ENCODE measurements around the gene OR2T2.
"Not testable (repeated sequence)": the region's sequence is repeated elsewhere in the genome, so short reads cannot be mapped to it uniquely, and the experiment has no call there.

Gene OR2T2

GRCh38 chr1:248450466-248451145 lies 5.2 kb downstream of the OR2T2 start:
- DNase-seq, result not testable (repeated sequence)

DNA sequence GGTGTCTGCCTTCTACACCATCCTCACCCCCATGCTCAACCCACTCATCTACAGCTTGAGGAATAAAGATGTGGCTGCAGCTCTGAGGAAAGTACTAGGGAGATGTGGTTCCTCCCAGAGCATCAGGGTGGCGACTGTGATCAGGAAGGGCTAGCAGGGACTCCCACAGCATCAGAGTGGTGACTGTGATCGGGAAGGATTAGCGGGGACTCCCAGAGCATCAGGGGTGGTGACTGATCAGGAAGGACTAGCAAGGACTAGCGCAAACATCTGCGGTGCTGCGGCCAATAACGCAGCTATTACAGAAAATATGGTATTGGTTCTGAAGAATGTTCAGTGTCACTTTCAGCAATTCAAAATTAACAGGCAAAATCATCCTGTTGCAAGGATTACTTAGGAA lies 8.2 kb downstream of the OR2T2 start:
- DNase-seq, result not testable (repeated sequence)

DNA sequence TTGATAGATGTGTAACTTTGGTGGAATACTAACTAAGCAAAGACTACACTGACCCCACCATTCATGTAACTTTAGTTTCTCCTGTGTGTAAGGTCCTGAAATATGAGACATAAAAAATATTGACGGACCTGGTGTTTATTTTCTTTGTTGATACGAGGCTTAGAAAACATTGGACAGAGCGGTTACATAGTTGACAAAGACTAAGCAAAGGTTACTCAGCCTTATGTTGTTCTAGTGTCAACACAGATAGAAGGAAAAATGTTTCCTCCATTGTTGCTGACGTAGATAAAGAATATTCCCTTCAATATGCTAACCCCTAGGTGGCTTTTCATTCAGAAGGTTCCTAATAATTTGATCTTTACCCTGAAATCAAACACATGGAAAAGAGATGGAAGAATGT lies 9.6 kb downstream of the OR2T2 start:
- DNase-seq, result not testable (repeated sequence)

GRCh38 chr1:248456635-248457034 lies 11.2 kb downstream of the OR2T2 start:
- DNase-seq, result not testable (repeated sequence)

DNA sequence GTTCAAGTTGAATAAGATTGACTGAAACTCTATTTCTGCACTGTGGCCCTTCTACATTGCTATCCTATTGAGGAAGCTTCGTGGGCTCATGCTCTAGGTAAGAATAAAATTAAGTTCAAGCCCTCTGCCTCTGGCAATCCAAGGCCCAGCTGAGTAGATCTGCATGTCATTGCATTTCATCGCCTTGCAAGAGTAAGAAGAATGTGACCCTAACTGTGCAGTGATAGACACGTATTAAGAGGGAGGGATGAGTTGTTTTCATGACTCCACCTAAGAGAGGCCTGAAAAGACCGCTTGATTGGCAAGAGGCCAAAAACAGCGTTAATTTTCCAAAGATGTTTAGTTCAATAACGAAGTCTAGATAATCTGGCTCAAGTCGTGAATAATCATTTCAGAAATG lies 13.7 kb downstream of the OR2T2 start:
- not testable (repeated sequence) for DNase-seq

DNA sequence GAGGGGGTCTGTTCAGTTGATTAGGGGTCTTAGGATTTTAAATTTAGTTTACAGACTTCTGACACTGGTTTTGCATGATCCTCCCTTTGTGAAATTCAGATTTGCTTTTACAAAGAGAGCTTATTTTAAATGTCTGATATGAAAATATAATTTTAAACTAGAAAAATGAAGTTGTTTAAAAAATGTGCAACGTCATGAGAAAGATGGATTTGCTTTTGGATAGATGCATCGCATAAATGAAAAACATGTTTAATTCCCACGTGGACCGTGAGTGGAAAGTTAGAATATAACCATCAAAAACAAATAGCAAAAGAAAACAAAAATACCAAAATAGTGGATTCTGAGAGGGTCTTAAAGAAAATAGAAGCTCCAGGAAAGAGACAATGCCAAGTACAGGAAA lies 25.7 kb downstream of the OR2T2 start:
- no peak for DNase-seq

DNA sequence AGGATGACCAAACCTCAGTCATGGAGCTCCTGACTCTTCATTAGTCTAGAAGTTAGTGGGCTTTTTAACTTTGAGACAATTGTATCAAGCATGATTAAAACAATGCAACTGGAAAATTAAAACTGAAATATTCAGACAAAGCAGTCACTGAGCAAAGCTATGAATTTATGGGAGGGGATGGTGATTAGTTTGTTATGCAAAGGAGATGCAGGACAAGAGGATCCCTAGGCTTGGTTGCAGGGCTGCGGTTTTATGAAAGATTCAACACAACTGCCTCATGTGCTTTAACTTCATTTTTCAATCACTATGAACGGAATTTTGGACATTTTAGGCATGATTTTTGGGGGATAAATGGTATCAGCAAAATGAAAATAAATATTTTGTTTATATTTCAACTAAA lies 26.7 kb downstream of the OR2T2 start:
- not testable (repeated sequence) for DNase-seq

DNA sequence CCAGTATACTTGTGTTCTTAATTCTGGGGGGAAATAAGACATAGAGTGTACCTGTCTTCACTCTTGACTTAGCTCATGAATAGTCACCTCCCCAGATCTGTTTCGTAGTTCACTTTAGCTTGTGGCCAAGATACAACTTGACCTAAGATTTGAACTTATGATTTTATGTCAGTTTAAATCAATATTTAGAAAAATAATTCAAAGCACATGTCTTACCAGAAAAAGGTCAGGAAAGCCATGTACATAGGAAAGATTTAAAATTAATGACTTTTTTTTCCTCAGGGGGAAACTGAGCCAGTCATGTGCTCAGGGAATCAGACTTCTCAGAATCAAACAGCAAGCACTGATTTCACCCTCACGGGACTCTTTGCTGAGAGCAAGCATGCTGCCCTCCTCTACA lies 27.6 kb downstream of the OR2T2 start, which contains the start of gene OR2T3:
Gene OR2T3 (plus strand): TSS at position 301 of the 400 bp plus-strand sequence. CDS start 0 bp downstream, at position 301.
- DNase-seq, result not testable (repeated sequence)

DNA sequence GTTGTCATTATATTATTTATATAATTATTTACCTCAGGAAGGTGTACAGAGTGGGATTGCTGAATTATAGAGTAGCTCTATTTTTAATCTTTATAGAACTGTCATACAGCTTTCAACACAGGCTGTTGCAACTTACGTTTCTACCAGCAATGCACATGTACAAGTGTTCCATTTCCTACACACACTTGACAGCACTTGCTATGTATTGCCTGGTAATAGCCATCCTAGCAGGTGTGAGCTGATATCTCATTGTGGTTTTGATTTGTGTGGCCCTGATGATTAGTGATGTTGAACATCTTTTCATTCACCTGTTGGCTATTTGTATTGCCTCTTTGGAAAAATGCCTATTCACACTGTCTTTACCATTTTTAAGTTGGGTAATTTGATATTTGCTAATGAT lies 30.2 kb downstream of the OR2T2 start:
- DNase-seq, result not testable (repeated sequence)

GRCh38 chr1:248481686-248482579 lies 36.5 kb downstream of the OR2T2 start:
- not testable (repeated sequence) for DNase-seq

- DNase-seq, result not testable (repeated sequence)
Observed at GRCh38 chr1:248488289-248488688, 42.9 kb downstream of the OR2T2 start, which contains the start of gene OR2T5. TSS of gene OR2T5 (plus strand) at chr1:248488589. CDS start at chr1:248488589, 0 bp downstream.

- not testable (repeated sequence) for DNase-seq
Observed at GRCh38 chr1:248496661-248497060, 51.2 kb downstream of the OR2T2 start.

GRCh38 chr1:248500305-248501035 lies 55.0 kb downstream of the OR2T2 start:
- DNase-seq, result not testable (repeated sequence)

All from hippocampal formation (tissue), 2 donors.